ENCODE data around the gene MMP15.

GRCh38 chr16:58012481-58012880, 13.1 kb upstream of the MMP15 start:
- TF ChIP-seq, protein P1, sequence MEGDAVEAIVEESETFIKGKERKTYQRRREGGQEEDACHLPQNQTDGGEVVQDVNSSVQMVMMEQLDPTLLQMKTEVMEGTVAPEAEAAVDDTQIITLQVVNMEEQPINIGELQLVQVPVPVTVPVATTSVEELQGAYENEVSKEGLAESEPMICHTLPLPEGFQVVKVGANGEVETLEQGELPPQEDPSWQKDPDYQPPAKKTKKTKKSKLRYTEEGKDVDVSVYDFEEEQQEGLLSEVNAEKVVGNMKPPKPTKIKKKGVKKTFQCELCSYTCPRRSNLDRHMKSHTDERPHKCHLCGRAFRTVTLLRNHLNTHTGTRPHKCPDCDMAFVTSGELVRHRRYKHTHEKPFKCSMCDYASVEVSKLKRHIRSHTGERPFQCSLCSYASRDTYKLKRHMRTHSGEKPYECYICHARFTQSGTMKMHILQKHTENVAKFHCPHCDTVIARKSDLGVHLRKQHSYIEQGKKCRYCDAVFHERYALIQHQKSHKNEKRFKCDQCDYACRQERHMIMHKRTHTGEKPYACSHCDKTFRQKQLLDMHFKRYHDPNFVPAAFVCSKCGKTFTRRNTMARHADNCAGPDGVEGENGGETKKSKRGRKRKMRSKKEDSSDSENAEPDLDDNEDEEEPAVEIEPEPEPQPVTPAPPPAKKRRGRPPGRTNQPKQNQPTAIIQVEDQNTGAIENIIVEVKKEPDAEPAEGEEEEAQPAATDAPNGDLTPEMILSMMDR (IDR thresholded peaks at IDR 0.05) = no peak
- no peak for TF ChIP-seq POLR2A (IDR thresholded peaks at IDR 0.05)

Data from uterus (tissue), 2 donors.